Activated T-helper 17 cell treated with anti-CD3 and anti-CD28 coated beads, Interleukin-2, amount 50 U/mL, for 72 hours (primary cell): ENCODE measurements around the gene TPT1. TPM values are rescaled to one million over a fixed set of nuclear protein-coding genes. Genes with fewer than 3 reads are reported as not detected.

ENCODE experiments used
- ATAC-seq: fragments of 150-1000 bp; cut with Tn5 transposase; replicated peaks from 2 replicates; pipeline ENCODE4 v1.10.0; 2021; ENCODE audit warnings: mild to moderate bottlenecking, moderate library complexity
- H3K27ac Mint-ChIP-seq: one replicate; pipeline ENCODE4 v1.8.0; 2022; ENCODE audit warnings: mixed read lengths
- H3K27me3 Mint-ChIP-seq: one replicate; pipeline ENCODE4 v1.8.0; 2022; ENCODE audit warnings: mixed read lengths
- H3K36me3 Mint-ChIP-seq: one replicate; pipeline ENCODE4 v1.8.0; 2022; ENCODE audit warnings: low read depth, mild to moderate bottlenecking, mixed read lengths
- H3K4me1 Mint-ChIP-seq: one replicate; pipeline ENCODE4 v1.8.0; 2022; ENCODE audit warnings: mixed read lengths
- H3K4me3 Mint-ChIP-seq: one replicate; pipeline ENCODE4 v1.8.0; 2022; ENCODE audit warnings: mild to moderate bottlenecking, mixed read lengths
- H3K9me3 Mint-ChIP-seq: one replicate; pipeline ENCODE4 v1.8.0; 2022; ENCODE audit warnings: mixed read lengths
- total RNA-seq, 2 donors: library from RNA; stranded (reverse); gene quantifications; one replicate each; pipeline ENCODE4 v1.2.3, GENCODE V29; 2022

TPT1 gene
- total RNA-seq, 2 donors from 2014 or later: 3,139 to 4,606 TPM

- peaks cover 68% of the 10 kb centered on the region for H3K36me3 Mint-ChIP-seq
Measured at GRCh38 chr13:45333977-45334922, 6.7 kb downstream of the TPT1 start.

GRCh38 chr13:45333251-45333976 is 7.6 kb downstream of the TPT1 start:
- Mint-ChIP-seq H3K4me3 (peak overlapping the region; percentile 92), H3K27me3 (no peaks in the 10 kb centered on the region), H3K9me3 (no peaks in the 10 kb centered on the region), H3K36me3 (peaks cover 60% of the 10 kb centered on the region), H3K27ac (no peak overlapping the region), H3K4me1 (peaks cover 53% of the 10 kb centered on the region)
- no peak for ATAC-seq

More at GRCh38 chr13:45333977-45334922, 6.7 kb downstream of the TPT1 start:
- ATAC-seq: peak; percentile 69
- Mint-ChIP-seq H3K27ac (peak overlapping the region; percentile 49), H3K9me3 (no peaks in the 10 kb centered on the region), H3K27me3 (no peaks in the 10 kb centered on the region), H3K4me3 (peak overlapping the region; percentile 92), H3K4me1 (peaks cover 60% of the 10 kb centered on the region)

- H3K4me3 Mint-ChIP-seq: peak overlapping the region; percentile 92
- H3K27ac Mint-ChIP-seq: no peak overlapping the region
- ATAC-seq: no peak
- H3K36me3 Mint-ChIP-seq: peaks cover 54% of the 10 kb centered on the region
- H3K27me3 Mint-ChIP-seq: no peaks in the 10 kb centered on the region
- no peaks in the 10 kb centered on the region for H3K9me3 Mint-ChIP-seq
- peaks cover 52% of the 10 kb centered on the region for H3K4me1 Mint-ChIP-seq
Measured at GRCh38 chr13:45332831-45333219, 8.2 kb downstream of the TPT1 start.

- H3K4me1 Mint-ChIP-seq: peaks cover 52% of the 10 kb centered on the region
- H3K36me3 Mint-ChIP-seq: peaks cover 48% of the 10 kb centered on the region
- H3K27me3 Mint-ChIP-seq: no peaks in the 10 kb centered on the region
- no peak overlapping the region for H3K27ac Mint-ChIP-seq
- H3K4me3 Mint-ChIP-seq: no peak overlapping the region
- no peak for ATAC-seq
- no peaks in the 10 kb centered on the region for H3K9me3 Mint-ChIP-seq
Measured at GRCh38 chr13:45332036-45332830, 8.8 kb downstream of the TPT1 start.

- no peak overlapping the region for H3K4me3 Mint-ChIP-seq
- H3K27me3 Mint-ChIP-seq: no peaks in the 10 kb centered on the region
- H3K4me1 Mint-ChIP-seq: peaks cover 51% of the 10 kb centered on the region
- H3K27ac Mint-ChIP-seq: no peak overlapping the region
- no peaks in the 10 kb centered on the region for H3K9me3 Mint-ChIP-seq
- peaks cover 42% of the 10 kb centered on the region for H3K36me3 Mint-ChIP-seq
- ATAC-seq: no peak
Measured at GRCh38 chr13:45331692-45332035, 9.3 kb downstream of the TPT1 start.

- Mint-ChIP-seq H3K9me3 (no peaks in the 10 kb centered on the region), H3K27ac (no peak overlapping the region), H3K4me1 (peaks cover 46% of the 10 kb centered on the region), H3K27me3 (no peaks in the 10 kb centered on the region), H3K4me3 (no peak overlapping the region), H3K36me3 (peaks cover 37% of the 10 kb centered on the region)
- ATAC-seq: peak; percentile 26
Measured at GRCh38 chr13:45331123-45331619, 9.8 kb downstream of the TPT1 start.

GRCh38 chr13:45328661-45329111 is 12.3 kb downstream of the TPT1 start:
- Mint-ChIP-seq H3K36me3 (peaks cover 12% of the 10 kb centered on the region), H3K4me1 (peaks cover 29% of the 10 kb centered on the region), H3K27ac (no peak overlapping the region), H3K4me3 (no peak overlapping the region), H3K27me3 (no peaks in the 10 kb centered on the region), H3K9me3 (no peaks in the 10 kb centered on the region)
- ATAC-seq: no peak

GRCh38 chr13:45327253-45327955 is 13.6 kb downstream of the TPT1 start:
- Mint-ChIP-seq H3K27me3 (no peaks in the 10 kb centered on the region), H3K36me3 (peaks cover 3% of the 10 kb centered on the region), H3K27ac (peak overlapping the region; percentile 2), H3K9me3 (no peaks in the 10 kb centered on the region), H3K4me1 (peaks cover 19% of the 10 kb centered on the region), H3K4me3 (peak overlapping the region; percentile 5)
- ATAC-seq: peak; percentile 38

- Mint-ChIP-seq H3K27me3 (no peaks in the 10 kb centered on the region), H3K4me3 (no peak overlapping the region), H3K27ac (no peak overlapping the region), H3K9me3 (no peaks in the 10 kb centered on the region), H3K4me1 (peaks cover 15% of the 10 kb centered on the region), H3K36me3 (no peaks in the 10 kb centered on the region)
- ATAC-seq: peak; percentile 35
Measured at GRCh38 chr13:45325806-45326205, 15.2 kb downstream of the TPT1 start.

- H3K4me1 Mint-ChIP-seq: peaks cover 9% of the 10 kb centered on the region
- no peak for ATAC-seq
- H3K36me3 Mint-ChIP-seq: no peaks in the 10 kb centered on the region
- H3K9me3 Mint-ChIP-seq: no peaks in the 10 kb centered on the region
- no peak overlapping the region for H3K4me3 Mint-ChIP-seq
- no peak overlapping the region for H3K27ac Mint-ChIP-seq
- H3K27me3 Mint-ChIP-seq: no peaks in the 10 kb centered on the region
Measured at GRCh38 chr13:45320876-45321629, 19.9 kb downstream of the TPT1 start.

GRCh38 chr13:45316996-45317395 is 24.0 kb downstream of the TPT1 start:
- no peaks in the 10 kb centered on the region for H3K9me3 Mint-ChIP-seq
- no peak for ATAC-seq
- H3K4me3 Mint-ChIP-seq: no peak overlapping the region
- no peaks in the 10 kb centered on the region for H3K27me3 Mint-ChIP-seq
- peaks cover 5% of the 10 kb centered on the region for H3K4me1 Mint-ChIP-seq
- no peak overlapping the region for H3K27ac Mint-ChIP-seq
- H3K36me3 Mint-ChIP-seq: no peaks in the 10 kb centered on the region

- no peak overlapping the region for H3K4me3 Mint-ChIP-seq
- H3K27me3 Mint-ChIP-seq: no peaks in the 10 kb centered on the region
- ATAC-seq: no peak
- no peaks in the 10 kb centered on the region for H3K9me3 Mint-ChIP-seq
- peaks cover 5% of the 10 kb centered on the region for H3K4me1 Mint-ChIP-seq
- H3K27ac Mint-ChIP-seq: no peak overlapping the region
- no peaks in the 10 kb centered on the region for H3K36me3 Mint-ChIP-seq
Measured at GRCh38 chr13:45316338-45316737, 24.6 kb downstream of the TPT1 start.

GRCh38 chr13:45315520-45316167 is 25.3 kb downstream of the TPT1 start:
- Mint-ChIP-seq H3K36me3 (no peaks in the 10 kb centered on the region), H3K4me1 (peaks cover 12% of the 10 kb centered on the region), H3K9me3 (no peaks in the 10 kb centered on the region), H3K27me3 (no peaks in the 10 kb centered on the region), H3K4me3 (no peak overlapping the region), H3K27ac (no peak overlapping the region)
- ATAC-seq: no peak
